GM10266 (cell line): ENCODE results near the gene GNG13.

Experiments used
- DNase-seq: peaks from one replicate; pipeline ENCODE4 v3.0.0; 2012; ENCODE audit errors: extremely low spot score
- CTCF ChIP-seq: IDR thresholded peaks from 2 replicates; pipeline ENCODE4 v1.5.1; 2012; ENCODE audit warnings: mild to moderate bottlenecking, low read depth; ENCODE audit not compliant: control insufficient read depth, insufficient read depth; ENCODE audit errors: missing control alignments

The GNG13 gene

GRCh38 chr16:843771-844170 lies 43.2 kb upstream of the GNG13 start:
- no peak for DNase-seq

GRCh38 chr16:842711-843560 lies 42.4 kb upstream of the GNG13 start:
- no peak for DNase-seq
- no peak for TF ChIP-seq CTCF

More at GRCh38 chr16:843771-844170, 43.2 kb upstream of the GNG13 start:
- TF ChIP-seq CTCF: no peak

DNA sequence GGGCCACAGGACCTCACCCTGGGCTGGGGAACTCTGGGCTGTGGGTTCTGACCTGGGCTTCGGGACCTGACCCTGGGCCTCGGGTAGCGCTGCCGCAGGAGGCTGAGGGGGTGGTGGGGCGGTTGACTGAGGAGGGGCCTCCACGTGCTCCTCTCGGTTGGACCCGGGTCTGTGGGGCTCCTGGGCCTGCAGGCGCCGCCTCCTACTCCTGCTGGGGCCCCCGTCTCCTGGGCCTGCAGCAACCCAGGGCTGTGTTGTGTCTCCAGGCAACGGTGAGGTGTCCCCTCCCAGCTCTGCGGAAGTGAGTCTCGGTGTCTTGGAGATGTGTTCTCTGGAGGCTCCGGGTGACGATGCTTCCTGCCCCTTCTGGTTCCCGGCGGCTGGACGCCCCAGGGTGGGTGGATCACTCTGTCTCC lies 41.5 kb upstream of the GNG13 start:
- TF ChIP-seq CTCF: no peak
- no peak for DNase-seq

GRCh38 chr16:841455-842060 lies 41.0 kb upstream of the GNG13 start:
- no peak for TF ChIP-seq CTCF
- DNase-seq: no peak

DNA sequence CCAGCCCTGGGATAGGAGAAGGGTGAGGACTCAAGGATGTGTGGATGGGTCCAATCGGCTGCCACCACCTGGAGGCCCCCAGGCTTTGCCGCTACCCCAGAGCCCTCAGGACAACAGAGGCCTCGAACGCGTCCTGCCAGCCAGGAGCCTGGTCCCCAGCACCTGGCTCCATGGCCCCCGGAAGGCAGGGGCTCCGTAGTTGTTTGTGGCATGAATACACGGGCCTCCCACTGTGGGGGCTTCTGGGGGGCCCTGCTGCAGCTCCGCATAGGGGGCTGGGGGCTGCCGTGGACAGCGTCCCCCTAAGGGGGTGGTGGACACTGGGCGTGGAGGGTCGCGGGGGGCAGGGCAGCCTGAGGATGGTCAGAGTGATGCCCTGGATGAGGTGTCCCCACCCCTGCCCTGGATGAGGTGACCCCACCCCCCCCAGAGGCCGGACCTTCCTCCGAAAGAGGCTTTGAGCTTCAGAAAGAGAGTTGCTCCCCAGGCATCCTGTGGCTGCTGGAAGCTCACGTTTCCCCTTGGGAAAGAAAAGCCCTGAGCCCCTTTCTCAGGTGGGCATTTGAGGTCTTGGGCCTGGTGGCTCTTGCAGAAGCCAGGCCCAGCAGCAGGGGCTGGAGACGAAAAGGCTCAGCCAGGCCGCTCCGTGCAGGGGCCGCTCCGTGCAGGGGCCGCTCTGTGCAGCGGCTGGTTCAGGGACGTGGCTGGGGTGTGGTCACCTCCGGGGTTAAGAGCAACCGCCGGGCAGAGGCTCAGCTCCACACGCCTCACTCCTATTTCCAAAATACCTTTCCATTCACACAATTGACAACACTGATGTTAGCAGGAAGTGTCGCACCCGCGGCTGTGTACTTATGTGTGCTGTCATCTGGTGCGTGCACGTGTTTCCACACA lies 40.3 kb upstream of the GNG13 start:
- no peak for TF ChIP-seq CTCF
- no peak for DNase-seq

- no peak for DNase-seq
- TF ChIP-seq CTCF: no peak
Observed at GRCh38 chr16:839643-840408, 39.3 kb upstream of the GNG13 start.
